ENCODE measurements around the gene GNGT1.

Gene GNGT1

GRCh38 chr7:93937818-93938217 is 31.5 kb downstream of the GNGT1 start:
- CTCF ChIA-PET: no interaction called here
- POLR2A ChIA-PET: no interaction called here
- no peak for TF ChIP-seq CTCF (IDR thresholded peaks at IDR 0.05; ENCODE audit: control extremely low read depth, extremely low read depth, low read depth, missing control alignments)
- no peak for DNase-seq (ENCODE audit: extremely low spot score)

GRCh38 chr7:93938293-93938692 is 31.9 kb downstream of the GNGT1 start:
- no peak for DNase-seq (ENCODE audit: extremely low spot score)
- ChIA-PET CTCF (no interaction called here), POLR2A (no interaction called here)
- no peak for TF ChIP-seq CTCF (IDR thresholded peaks at IDR 0.05; ENCODE audit: control extremely low read depth, extremely low read depth, low read depth, missing control alignments)

- ChIA-PET CTCF (interaction anchor here (0.9 to 2.1 kb wide), 2 partner anchors 10 to 13 kb away, joined by 5 to 7 read pairs; no protein-coding TSS in a partner anchor), POLR2A (no interaction called here)
- no peak for TF ChIP-seq CTCF (IDR thresholded peaks at IDR 0.05; ENCODE audit: control extremely low read depth, extremely low read depth, low read depth, missing control alignments)
- no peak for DNase-seq (ENCODE audit: extremely low spot score)
Measured at GRCh38 chr7:93941945-93942344, 35.6 kb downstream of the GNGT1 start.

GRCh38 chr7:93943816-93944540 is 37.6 kb downstream of the GNGT1 start:
- CTCF ChIA-PET: no interaction called here
- DNase-seq (ENCODE audit: extremely low spot score): no peak
- POLR2A ChIA-PET: no interaction called here
- no peak for TF ChIP-seq CTCF (IDR thresholded peaks at IDR 0.05; ENCODE audit: control extremely low read depth, extremely low read depth, low read depth, missing control alignments)

GRCh38 chr7:93944673-93945072 is 38.3 kb downstream of the GNGT1 start:
- TF ChIP-seq CTCF (IDR thresholded peaks at IDR 0.05; ENCODE audit: control extremely low read depth, extremely low read depth, low read depth, missing control alignments): no peak
- ChIA-PET CTCF (no interaction called here), POLR2A (no interaction called here)
- DNase-seq (ENCODE audit: extremely low spot score): no peak

- no peak for DNase-seq (ENCODE audit: extremely low spot score)
- CTCF ChIA-PET: interaction anchor here (1.4 to 1.7 kb wide), 2 partner anchors 9 to 15 kb away, joined by 3 to 4 read pairs; no protein-coding TSS in a partner anchor
- POLR2A ChIA-PET: no interaction called here
- no peak for TF ChIP-seq CTCF (IDR thresholded peaks at IDR 0.05; ENCODE audit: control extremely low read depth, extremely low read depth, low read depth, missing control alignments)
Measured at GRCh38 chr7:93945083-93945482, 38.7 kb downstream of the GNGT1 start.
